ENCODE measurements around the gene MYL12B. TPM values are rescaled to one million over a fixed set of nuclear protein-coding genes. Genes with fewer than 3 reads are reported as not detected.
A peak's percentile ranks its signal among the peaks of the same experiment; 100 is the strongest.

Gene MYL12B
- total RNA-seq, 1 experiment from 2014 or later, result 166 TPM

DNA sequence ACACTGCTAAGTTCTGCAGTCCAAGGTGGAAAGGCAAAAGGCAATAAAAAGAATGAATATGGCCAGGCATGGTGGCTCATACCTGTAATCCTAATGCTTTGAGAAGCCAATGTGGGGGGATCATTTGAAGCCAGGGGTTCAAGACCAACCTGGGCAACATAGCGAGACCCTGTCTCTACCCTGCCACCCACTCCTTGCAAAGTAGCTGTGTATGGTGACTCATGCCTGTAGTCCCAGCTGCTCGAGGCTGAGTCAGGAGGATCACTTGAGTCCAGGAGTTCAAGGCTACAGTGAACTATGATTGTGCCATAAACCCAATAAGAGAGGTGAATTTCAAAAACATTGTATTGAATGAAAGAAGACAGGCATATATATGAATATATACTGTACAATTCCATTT is 2.4 kb downstream of the MYL12B start:
- Histone ChIP-seq H3K14ac (ENCODE audit: insufficient read depth, low read length) (no peak overlapping the region), H3K27ac (ENCODE audit: insufficient read length, low read depth, low read length) (no peak overlapping the region), H2BK20ac (ENCODE audit: low read depth, low read length, poor library complexity, severe bottlenecking) (no peak overlapping the region), H3K79me1 (ENCODE audit: insufficient read depth, low read depth, low read length, poor library complexity, severe bottlenecking) (no peaks in the 10 kb centered on the region), H2AK5ac (ENCODE audit: insufficient read length, low read length) (no peak overlapping the region), H4K20me1 (ENCODE audit: control insufficient read depth, insufficient read depth, insufficient read length) (no peaks in the 10 kb centered on the region), H3K9ac (ENCODE audit: extremely low read depth, insufficient read length, low read length) (no peak overlapping the region), H3K4me1 (ENCODE audit: insufficient read depth, low read length) (peaks cover 6% of the 10 kb centered on the region; the same call in 1 of the 2 replicates), H3K27me3 (ENCODE audit: insufficient read depth, low read length) (no peaks in the 10 kb centered on the region), H2BK15ac (ENCODE audit: low read depth, low read length) (no peak overlapping the region), H3K18ac (ENCODE audit: insufficient read length, low read depth, low read length) (no peak overlapping the region), H4K5ac (ENCODE audit: insufficient read length, low read depth, low read length) (no peak overlapping the region), H2BK120ac (ENCODE audit: low read depth, low read length, poor library complexity, severe bottlenecking) (no peak overlapping the region), H4K8ac (replicated peaks; ENCODE audit: insufficient read length, low read depth, low read length) (no peak overlapping the region), H3T11ph (ENCODE audit: low read length) (no peak overlapping the region), H3K9me3 (ENCODE audit: control insufficient read depth, low read depth, low read length) (no peaks in the 10 kb centered on the region), H2AFZ (ENCODE audit: low read length) (no peak overlapping the region), H3K23me2 (ENCODE audit: insufficient read length, low read depth, low read length, poor library complexity, severe bottlenecking) (peaks cover 4% of the 10 kb centered on the region), H2BK12ac (ENCODE audit: insufficient read length, low read depth, low read length) (no peak overlapping the region), H4K91ac (ENCODE audit: insufficient read length, low read depth, low read length) (no peak overlapping the region), H3K4ac (ENCODE audit: low read depth, low read length) (no peak overlapping the region), H3K4me2 (ENCODE audit: insufficient read depth, insufficient read length, low read length) (no peak overlapping the region), H2BK5ac (ENCODE audit: insufficient read length, low read length) (no peak overlapping the region), H3K56ac (ENCODE audit: insufficient read length, low read depth, low read length) (no peak overlapping the region), H3K23ac (ENCODE audit: insufficient read length, low read depth, low read length) (no peak overlapping the region), H3K79me2 (ENCODE audit: insufficient read depth, low read length) (peaks cover 55% of the 10 kb centered on the region)
- TF ChIP-seq, protein P1, sequence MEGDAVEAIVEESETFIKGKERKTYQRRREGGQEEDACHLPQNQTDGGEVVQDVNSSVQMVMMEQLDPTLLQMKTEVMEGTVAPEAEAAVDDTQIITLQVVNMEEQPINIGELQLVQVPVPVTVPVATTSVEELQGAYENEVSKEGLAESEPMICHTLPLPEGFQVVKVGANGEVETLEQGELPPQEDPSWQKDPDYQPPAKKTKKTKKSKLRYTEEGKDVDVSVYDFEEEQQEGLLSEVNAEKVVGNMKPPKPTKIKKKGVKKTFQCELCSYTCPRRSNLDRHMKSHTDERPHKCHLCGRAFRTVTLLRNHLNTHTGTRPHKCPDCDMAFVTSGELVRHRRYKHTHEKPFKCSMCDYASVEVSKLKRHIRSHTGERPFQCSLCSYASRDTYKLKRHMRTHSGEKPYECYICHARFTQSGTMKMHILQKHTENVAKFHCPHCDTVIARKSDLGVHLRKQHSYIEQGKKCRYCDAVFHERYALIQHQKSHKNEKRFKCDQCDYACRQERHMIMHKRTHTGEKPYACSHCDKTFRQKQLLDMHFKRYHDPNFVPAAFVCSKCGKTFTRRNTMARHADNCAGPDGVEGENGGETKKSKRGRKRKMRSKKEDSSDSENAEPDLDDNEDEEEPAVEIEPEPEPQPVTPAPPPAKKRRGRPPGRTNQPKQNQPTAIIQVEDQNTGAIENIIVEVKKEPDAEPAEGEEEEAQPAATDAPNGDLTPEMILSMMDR (conservative IDR thresholded peaks at IDR 0.05), result no peak
- Mint-ChIP-seq H3K4me1 (peaks cover 52 to 54% of the 10 kb centered on the region in 2 experiments), H3K4me3 (peak overlapping the region in 1 of 2 experiments; percentile 24; a peak in 1 of 5 replicates), H3K9me3 (no peaks in the 10 kb centered on the region; a peak in 2 of 5 replicates), H3K27me3 (ENCODE audit: low read depth) (no peaks in the 10 kb centered on the region), H3K36me3 (ENCODE audit: insufficient read depth in 1 of 3, low read depth in 3 of 3) (no peaks in the 10 kb centered on the region), H3K27ac (no peak overlapping the region)
- no peak for DNase-seq
- no CpG with 5 or more reads among the region's 2 CpGs for whole genome bisulfite sequencing (ENCODE audit: extremely low coverage, insufficient read length, low lambda C conversion rate)

Data from H9 (cell line).